Coronary artery (tissue), 2 donors: ENCODE data around the gene ADAT1.

Experiments
- DNase-seq: peaks from one replicate; pipeline ENCODE4 v3.0.0-alpha.2; 2017; ENCODE audit warnings: low spot score
- H3K27ac ChIP-seq, 2 donors: fragments of 200-600 bp; sonication (generic); one replicate each; pipeline ENCODE4 v1.5.1; 2016 to 2019
- H3K4me3 ChIP-seq: fragments of 200-600 bp; sonication (generic); 2 replicates; pipeline ENCODE4 v1.5.1; 2016; ENCODE audit warnings: mild to moderate bottlenecking, moderate library complexity
- TF ChIP-seq, protein P1 (sequence below): fragments of 200-600 bp; sonication (generic); IDR thresholded peaks from one replicate; pipeline ENCODE4 v1.5.1; 2019; ENCODE audit warnings: antibody characterized with exemption

The ADAT1 gene

GRCh38 chr16:75648265-75649076 is 25.4 kb upstream of the ADAT1 start:
- TF ChIP-seq, protein P1, sequence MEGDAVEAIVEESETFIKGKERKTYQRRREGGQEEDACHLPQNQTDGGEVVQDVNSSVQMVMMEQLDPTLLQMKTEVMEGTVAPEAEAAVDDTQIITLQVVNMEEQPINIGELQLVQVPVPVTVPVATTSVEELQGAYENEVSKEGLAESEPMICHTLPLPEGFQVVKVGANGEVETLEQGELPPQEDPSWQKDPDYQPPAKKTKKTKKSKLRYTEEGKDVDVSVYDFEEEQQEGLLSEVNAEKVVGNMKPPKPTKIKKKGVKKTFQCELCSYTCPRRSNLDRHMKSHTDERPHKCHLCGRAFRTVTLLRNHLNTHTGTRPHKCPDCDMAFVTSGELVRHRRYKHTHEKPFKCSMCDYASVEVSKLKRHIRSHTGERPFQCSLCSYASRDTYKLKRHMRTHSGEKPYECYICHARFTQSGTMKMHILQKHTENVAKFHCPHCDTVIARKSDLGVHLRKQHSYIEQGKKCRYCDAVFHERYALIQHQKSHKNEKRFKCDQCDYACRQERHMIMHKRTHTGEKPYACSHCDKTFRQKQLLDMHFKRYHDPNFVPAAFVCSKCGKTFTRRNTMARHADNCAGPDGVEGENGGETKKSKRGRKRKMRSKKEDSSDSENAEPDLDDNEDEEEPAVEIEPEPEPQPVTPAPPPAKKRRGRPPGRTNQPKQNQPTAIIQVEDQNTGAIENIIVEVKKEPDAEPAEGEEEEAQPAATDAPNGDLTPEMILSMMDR: no peak
- Histone ChIP-seq H3K27ac (peak overlapping the region; percentile 91 to 99), H3K4me3 (peak overlapping the region; percentile 97)
- DNase-seq: peak; percentile 85

- TF ChIP-seq, protein P1: no peak
- H3K4me3 ChIP-seq: peak within 1 kb of the TSS; percentile 97
- peak within 1 kb of the TSS; percentile 91 to 99 for H3K27ac ChIP-seq
- DNase-seq: peak; percentile 93
These were observed 24.6 kb upstream of the ADAT1 start, which contains the start of the genes KARS1 and TERF2IP for GRCh38 chr16:75647492-75648264. KARS1 (minus strand) TSS chr16:75647665; CDS start chr16:75647639, 26 bp downstream. TERF2IP (plus strand) TSS chr16:75647773; CDS start chr16:75647883, 110 bp downstream.

GRCh38 chr16:75647112-75647491 is 24.0 kb upstream of the ADAT1 start:
- H3K27ac ChIP-seq: peak overlapping the region; percentile 91 to 99
- TF ChIP-seq, protein P1: no peak
- no peak for DNase-seq
- peak overlapping the region; percentile 97 for H3K4me3 ChIP-seq

- TF ChIP-seq, protein P1: no peak
- Histone ChIP-seq H3K4me3 (no peak overlapping the region), H3K27ac (no peak overlapping the region)
- no peak for DNase-seq
These were observed 21.3 kb upstream of the ADAT1 start for GRCh38 chr16:75644240-75645012.

DNA sequence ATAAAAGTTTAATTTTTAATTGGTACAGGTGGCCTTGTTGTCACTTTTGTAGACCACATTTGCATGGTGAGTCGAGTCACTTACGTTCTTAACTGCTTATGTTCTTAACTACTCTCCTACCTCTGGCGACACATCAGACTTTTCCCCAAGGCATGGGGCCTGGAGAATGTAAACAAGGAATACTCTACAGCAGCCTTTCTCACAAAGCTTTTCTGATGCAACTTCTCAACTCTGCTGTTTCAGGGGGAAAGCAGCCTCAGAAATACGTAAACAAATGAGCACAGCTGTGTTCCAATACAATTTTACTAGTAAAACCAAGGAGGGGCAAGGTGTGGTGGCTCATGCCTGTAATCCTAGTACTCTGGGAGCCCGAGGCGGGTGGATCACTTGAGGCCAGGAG is 17.5 kb upstream of the ADAT1 start:
- no peak overlapping the region for H3K27ac ChIP-seq
- H3K4me3 ChIP-seq: no peak overlapping the region
- TF ChIP-seq, protein P1: no peak
- DNase-seq: no peak

- TF ChIP-seq, protein P1: no peak
- no peak for DNase-seq
- H3K4me3 ChIP-seq: no peak overlapping the region
These were observed 12.0 kb upstream of the ADAT1 start for GRCh38 chr16:75635036-75635435.

More at GRCh38 chr16:75635036-75635435, 12.0 kb upstream of the ADAT1 start:
- H3K27ac ChIP-seq: no peak overlapping the region
